Smooth muscle cell (in vitro differentiated cells): ENCODE data around the gene PHACTR1. TPM values are rescaled to one million over a fixed set of nuclear protein-coding genes. Genes with fewer than 3 reads are reported as not detected.

Experiments
- DNase-seq: peaks from one replicate; lab custom pipeline; 2025; ENCODE audit not compliant: unreplicated experiment; lab: John Stamatoyannopoulos, UW
- H2AFZ ChIP-seq: fragments of 200-600 bp; sonication (generic); 2 replicates; pipeline ENCODE4 v1.6.0; 2016; ENCODE audit warnings: antibody characterized with exemption, low read depth, mild to moderate bottlenecking
- H3F3A ChIP-seq: fragments of 200-600 bp; sonication (generic); 2 replicates; pipeline ENCODE4 v1.6.0; 2017; ENCODE audit warnings: antibody characterized with exemption, low read depth
- H3K27ac ChIP-seq: fragments of 200-600 bp; sonication (generic); 2 replicates; pipeline ENCODE4 v1.5.1; 2016; ENCODE audit warnings: low read depth, mild to moderate bottlenecking
- H3K27me3 ChIP-seq: fragments of 200-600 bp; sonication (generic); 2 replicates; pipeline ENCODE4 v1.6.1; 2016; ENCODE audit warnings: low read depth, mild to moderate bottlenecking
- H3K36me3 ChIP-seq: fragments of 200-600 bp; sonication (generic); 2 replicates; pipeline ENCODE4 v1.5.1; 2016; ENCODE audit warnings: low read depth
- H3K4me1 ChIP-seq: fragments of 200-600 bp; sonication (generic); 2 replicates; pipeline ENCODE4 v1.5.1; 2016; ENCODE audit warnings: low read depth
- H3K4me2 ChIP-seq: fragments of 200-600 bp; sonication (generic); 2 replicates; pipeline ENCODE4 v1.6.0; 2016; ENCODE audit warnings: mild to moderate bottlenecking
- H3K4me3 ChIP-seq: fragments of 200-600 bp; sonication (generic); 2 replicates; pipeline ENCODE4 v1.5.1; 2016; ENCODE audit warnings: mild to moderate bottlenecking
- H3K79me2 ChIP-seq: fragments of 200-600 bp; sonication (generic); 2 replicates; pipeline ENCODE4 v1.6.0; 2016; ENCODE audit warnings: low read depth, mild to moderate bottlenecking
- H3K9ac ChIP-seq: fragments of 200-600 bp; sonication (generic); 2 replicates; pipeline ENCODE4 v1.6.0; 2016; ENCODE audit warnings: low read depth
- H3K9me3 ChIP-seq: fragments of 200-600 bp; sonication (generic); replicated peaks from 2 replicates; pipeline ENCODE4 v1.5.1; 2016; ENCODE audit warnings: low read depth
- H4K20me1 ChIP-seq: fragments of 200-600 bp; sonication (generic); 2 replicates; pipeline ENCODE4 v1.6.0; 2016; ENCODE audit warnings: low read depth
- WGBS: methylation state at CpG from one replicate; pipeline ENCODE4 v1.1.7; 2016; ENCODE audit warnings: low lambda C conversion rate; 5-methylcytosine and 5-hydroxymethylcytosine counted together
- polyA plus RNA-seq: library from polyadenylated mRNA; unstranded; fragments of >200 nt; fragmentation: Nextera tagmentation; extraction: Ambion mirVana; gene quantifications from 2 replicates; pipeline ENCODE4 v1.2.1, GENCODE V29; 2016
- total RNA-seq: library from RNA; depleted of rRNA; stranded (reverse); fragments of >200 nt; gene quantifications from 2 replicates; pipeline ENCODE4 v1.2.3, GENCODE V29; 2014
- TF ChIP-seq, protein P1 (sequence below): fragments of 200-600 bp; sonication (generic); IDR thresholded peaks from 2 replicates; pipeline ENCODE4 v1.5.1; 2017; ENCODE audit warnings: borderline replicate concordance, mild to moderate bottlenecking, antibody characterized with exemption; ENCODE audit not compliant: insufficient read depth, poor library complexity, severe bottlenecking

Gene PHACTR1
- total and polyA plus RNA-seq, 2 experiments from 2014 or later = 0.09 to 0.67 TPM

DNA sequence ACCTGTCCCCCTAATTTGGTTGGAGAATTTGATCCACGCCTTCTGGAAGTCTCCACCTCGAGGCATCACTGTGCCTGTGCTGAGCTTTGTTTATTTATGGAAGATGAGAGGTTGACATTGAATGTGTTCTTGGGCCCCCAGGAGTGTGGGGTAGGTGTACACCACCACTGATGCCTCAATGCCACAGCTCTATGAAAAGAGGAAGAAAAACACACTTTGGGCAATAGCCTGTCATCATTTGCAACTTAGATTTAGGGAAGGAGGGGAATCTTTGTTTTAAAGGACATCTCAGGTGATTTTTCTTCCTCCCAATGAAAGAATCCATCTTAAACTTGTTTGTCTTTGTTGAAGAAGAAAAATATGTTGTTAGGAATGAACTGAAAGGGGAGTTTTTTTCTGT is 569.1 kb downstream of the PHACTR1 start:
- H3K9me3 ChIP-seq = no peaks in the 10 kb centered on the region
- H3K27ac ChIP-seq = no peak overlapping the region
- no peaks in the 10 kb centered on the region for H4K20me1 ChIP-seq
- H3K4me3 ChIP-seq = no peak overlapping the region
- no peak overlapping the region for H3K4me2 ChIP-seq
- no peaks in the 10 kb centered on the region for H3K27me3 ChIP-seq
- no peak for DNase-seq
- WGBS = 96% methylated on average over 2 of the region's 2 CpGs
- H3F3A ChIP-seq = no peaks in the 10 kb centered on the region
- H3K79me2 ChIP-seq = no peaks in the 10 kb centered on the region
- no peaks in the 10 kb centered on the region for H3K36me3 ChIP-seq
- no peak overlapping the region for H2AFZ ChIP-seq
- peaks cover 4% of the 10 kb centered on the region for H3K4me1 ChIP-seq
- no peak overlapping the region for H3K9ac ChIP-seq
- TF ChIP-seq, protein P1, sequence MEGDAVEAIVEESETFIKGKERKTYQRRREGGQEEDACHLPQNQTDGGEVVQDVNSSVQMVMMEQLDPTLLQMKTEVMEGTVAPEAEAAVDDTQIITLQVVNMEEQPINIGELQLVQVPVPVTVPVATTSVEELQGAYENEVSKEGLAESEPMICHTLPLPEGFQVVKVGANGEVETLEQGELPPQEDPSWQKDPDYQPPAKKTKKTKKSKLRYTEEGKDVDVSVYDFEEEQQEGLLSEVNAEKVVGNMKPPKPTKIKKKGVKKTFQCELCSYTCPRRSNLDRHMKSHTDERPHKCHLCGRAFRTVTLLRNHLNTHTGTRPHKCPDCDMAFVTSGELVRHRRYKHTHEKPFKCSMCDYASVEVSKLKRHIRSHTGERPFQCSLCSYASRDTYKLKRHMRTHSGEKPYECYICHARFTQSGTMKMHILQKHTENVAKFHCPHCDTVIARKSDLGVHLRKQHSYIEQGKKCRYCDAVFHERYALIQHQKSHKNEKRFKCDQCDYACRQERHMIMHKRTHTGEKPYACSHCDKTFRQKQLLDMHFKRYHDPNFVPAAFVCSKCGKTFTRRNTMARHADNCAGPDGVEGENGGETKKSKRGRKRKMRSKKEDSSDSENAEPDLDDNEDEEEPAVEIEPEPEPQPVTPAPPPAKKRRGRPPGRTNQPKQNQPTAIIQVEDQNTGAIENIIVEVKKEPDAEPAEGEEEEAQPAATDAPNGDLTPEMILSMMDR = no peak

DNA sequence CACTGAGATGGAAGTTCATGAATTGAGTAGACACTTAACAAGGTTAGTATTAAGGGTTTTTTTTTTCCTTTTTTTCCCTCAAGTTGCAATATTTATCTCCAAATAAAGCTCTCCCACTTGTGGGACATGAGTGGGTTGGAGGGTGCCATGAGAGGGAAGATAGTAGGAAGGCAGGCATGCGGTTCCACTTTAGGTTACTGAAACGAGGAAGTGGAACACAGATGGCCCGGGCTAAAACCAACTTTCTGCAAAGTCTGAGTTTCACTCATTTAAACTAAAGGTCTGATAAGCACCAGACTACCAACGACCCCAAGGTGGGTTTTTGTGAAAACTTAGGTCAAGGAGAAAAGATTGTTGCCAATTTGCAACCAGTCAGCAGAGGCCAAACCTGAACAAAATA is 569.6 kb downstream of the PHACTR1 start:
- no peaks in the 10 kb centered on the region for H3K36me3 ChIP-seq
- WGBS = 84% methylated on average over 4 of the region's 4 CpGs
- H3K9ac ChIP-seq = no peak overlapping the region

DNA sequence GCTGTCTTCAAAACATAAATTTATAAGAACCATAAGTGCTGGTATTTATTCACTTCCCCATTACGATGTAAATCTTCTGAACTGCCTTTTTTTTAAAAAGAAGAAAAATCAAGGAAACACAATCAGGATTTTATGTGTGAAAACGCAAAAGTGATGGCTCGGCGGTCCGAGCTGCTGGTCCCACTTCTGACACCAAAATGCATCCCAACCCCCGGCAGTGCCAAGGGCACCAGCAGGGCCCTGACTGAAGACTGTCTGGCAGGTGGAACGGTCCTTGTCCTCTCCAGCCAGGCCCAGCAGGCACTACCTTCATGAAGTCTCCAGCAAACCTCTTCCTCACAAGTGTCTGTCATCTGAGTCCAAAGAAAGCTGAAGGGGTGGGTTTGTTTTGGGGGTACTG is 570.5 kb downstream of the PHACTR1 start:
- Histone ChIP-seq H3K36me3 (no peaks in the 10 kb centered on the region), H3K4me3 (no peak overlapping the region), H3F3A (no peaks in the 10 kb centered on the region), H3K27me3 (no peaks in the 10 kb centered on the region), H3K9me3 (no peaks in the 10 kb centered on the region), H3K9ac (no peak overlapping the region), H4K20me1 (no peaks in the 10 kb centered on the region), H2AFZ (no peak overlapping the region), H3K4me1 (peaks cover 4% of the 10 kb centered on the region), H3K4me2 (no peak overlapping the region), H3K79me2 (no peaks in the 10 kb centered on the region), H3K27ac (no peak overlapping the region)
- no peak for DNase-seq
- 94% methylated on average over 7 of the region's 7 CpGs for WGBS
- TF ChIP-seq, protein P1 = no peak

More for the DNA sequence above, 569.6 kb downstream of the PHACTR1 start:
- Histone ChIP-seq H3K27ac (no peak overlapping the region), H3K4me2 (no peak overlapping the region), H3K4me1 (peaks cover 4% of the 10 kb centered on the region), H3K79me2 (no peaks in the 10 kb centered on the region), H3K27me3 (no peaks in the 10 kb centered on the region), H2AFZ (no peak overlapping the region), H3K4me3 (no peak overlapping the region), H3F3A (no peaks in the 10 kb centered on the region), H3K9me3 (no peaks in the 10 kb centered on the region), H4K20me1 (no peaks in the 10 kb centered on the region)
- no peak for DNase-seq
- TF ChIP-seq, protein P1 = no peak

DNA sequence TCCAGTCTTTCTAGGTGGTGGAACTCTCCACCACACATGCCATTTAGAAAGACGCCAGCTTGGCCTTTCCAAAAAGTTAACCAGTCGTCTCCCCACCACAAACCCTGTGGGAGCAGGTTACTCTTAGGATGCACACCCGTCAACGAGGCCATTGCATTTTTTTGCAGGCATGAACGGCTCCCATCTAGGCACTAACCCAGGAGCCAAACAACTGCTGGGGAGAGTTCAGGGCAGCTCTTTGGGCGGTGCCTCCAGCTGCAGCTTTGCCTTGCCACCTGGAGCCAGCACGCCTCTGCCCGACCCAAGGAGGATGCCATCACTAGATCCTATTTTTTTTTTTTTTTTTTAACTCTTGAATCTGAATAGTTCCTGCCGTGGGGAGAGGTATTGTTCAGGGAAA is 571.9 kb downstream of the PHACTR1 start:
- DNase-seq = no peak
- Histone ChIP-seq H2AFZ (no peak overlapping the region), H3F3A (no peaks in the 10 kb centered on the region)

More for the DNA sequence above, 571.9 kb downstream of the PHACTR1 start:
- Histone ChIP-seq H4K20me1 (no peaks in the 10 kb centered on the region), H3K4me1 (peaks cover 4% of the 10 kb centered on the region), H3K27me3 (no peaks in the 10 kb centered on the region), H3K9me3 (no peaks in the 10 kb centered on the region), H3K4me2 (no peak overlapping the region), H3K36me3 (no peaks in the 10 kb centered on the region), H3K9ac (no peak overlapping the region), H3K27ac (no peak overlapping the region), H3K79me2 (no peaks in the 10 kb centered on the region), H3K4me3 (no peak overlapping the region)
- WGBS = 94% methylated on average over 9 of the region's 9 CpGs
- TF ChIP-seq, protein P1 = no peak
